Liver (tissue), 3 donors: ENCODE results near the gene PALLD.

ENCODE experiments used
- FOXA2 ChIP-seq: IDR thresholded peaks from 2 replicates; pipeline ENCODE4 v1.6.1; 2016; ENCODE audit warnings: antibody characterized with exemption
- GABPA ChIP-seq, 2 donors: IDR thresholded peaks in 1 of 2; conservative IDR thresholded peaks in 1 of 2; 2 replicates each; pipeline ENCODE4 v1.6.1; 2016; ENCODE audit warnings: antibody characterized with exemption in 2 of 2, mild to moderate bottlenecking in 1 of 2, moderate library complexity in 1 of 2
- JUND ChIP-seq, 2 donors: IDR thresholded peaks; 2 replicates each; pipeline ENCODE4 v1.6.1; 2016; ENCODE audit warnings: antibody characterized with exemption in 2 of 2
- NR2F2 ChIP-seq: IDR thresholded peaks from 2 replicates; pipeline ENCODE4 v1.6.1; 2016; ENCODE audit warnings: antibody characterized with exemption
- RXRA ChIP-seq, 2 donors: IDR thresholded peaks; 2 replicates each; pipeline ENCODE4 v1.6.1; 2017 to 2018; ENCODE audit warnings: antibody characterized with exemption in 2 of 2, mild to moderate bottlenecking in 1 of 2
- SP1 ChIP-seq: IDR thresholded peaks from 2 replicates; pipeline ENCODE4 v1.6.1; 2018; ENCODE audit warnings: antibody characterized with exemption, mild to moderate bottlenecking
- TAF1 ChIP-seq: conservative IDR thresholded peaks from 2 replicates; pipeline ENCODE4 v1.6.1; 2016; ENCODE audit warnings: antibody characterized with exemption, mild to moderate bottlenecking
- YY1 ChIP-seq: IDR thresholded peaks from 2 replicates; pipeline ENCODE4 v1.6.1; 2016; ENCODE audit warnings: antibody characterized with exemption, mild to moderate bottlenecking
- TF ChIP-seq, protein P1 (sequence below): fragments of 150-350 bp; IDR thresholded peaks from 2 replicates; pipeline ENCODE4 v1.5.1; 2017; ENCODE audit warnings: improper control_type of control experiment, low read depth, low read length; ENCODE audit not compliant: missing input control
- TF ChIP-seq, protein P2 (sequence below): IDR thresholded peaks from 2 replicates; pipeline ENCODE4 v1.6.1; 2016; ENCODE audit warnings: antibody characterized with exemption
- TF ChIP-seq, protein P3 (sequence below): IDR thresholded peaks from 2 replicates; pipeline ENCODE4 v1.6.1; 2016; ENCODE audit warnings: antibody characterized with exemption
- TF ChIP-seq, protein P4 (sequence below): IDR thresholded peaks from 2 replicates; pipeline ENCODE4 v1.6.1; 2016; ENCODE audit warnings: antibody characterized with exemption, mild to moderate bottlenecking
- donor health status: healthy.
- donor health status: healthy.

DNA sequence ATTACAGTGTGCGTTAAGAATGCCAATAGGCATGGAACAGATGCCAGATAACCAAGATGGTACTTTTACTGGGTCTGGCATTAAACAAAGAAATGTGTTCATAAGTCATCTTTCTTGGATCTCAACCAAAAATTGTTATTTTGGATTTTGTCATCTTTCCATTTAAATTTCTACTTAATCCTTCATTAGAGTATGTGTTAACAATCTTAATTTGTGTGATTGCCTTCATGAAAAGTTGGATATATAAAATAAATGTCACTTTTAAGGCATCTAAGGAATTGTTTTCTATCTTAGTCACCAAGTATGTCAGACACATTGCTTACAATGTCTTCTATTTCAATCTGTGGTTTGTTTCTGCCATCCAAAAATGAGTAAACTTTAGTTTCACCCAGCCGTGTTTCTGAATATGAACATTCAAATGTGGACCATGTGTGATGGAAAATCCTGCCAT is 87.5 kb downstream of the PALLD start:
- TF ChIP-seq GABPA (IDR thresholded peaks at IDR 0.05 in 1 of 2, conservative IDR thresholded peaks at IDR 0.05 in 1 of 2) (no peak), YY1 (no peak), SP1 (no peak), TAF1 (no peak), JUND (IDR thresholded peaks at IDR 0.05) (no peak), RXRA (IDR thresholded peaks at IDR 0.05) (no peak), FOXA2 (no peak), NR2F2 (no peak)
- TF ChIP-seq, protein P1, sequence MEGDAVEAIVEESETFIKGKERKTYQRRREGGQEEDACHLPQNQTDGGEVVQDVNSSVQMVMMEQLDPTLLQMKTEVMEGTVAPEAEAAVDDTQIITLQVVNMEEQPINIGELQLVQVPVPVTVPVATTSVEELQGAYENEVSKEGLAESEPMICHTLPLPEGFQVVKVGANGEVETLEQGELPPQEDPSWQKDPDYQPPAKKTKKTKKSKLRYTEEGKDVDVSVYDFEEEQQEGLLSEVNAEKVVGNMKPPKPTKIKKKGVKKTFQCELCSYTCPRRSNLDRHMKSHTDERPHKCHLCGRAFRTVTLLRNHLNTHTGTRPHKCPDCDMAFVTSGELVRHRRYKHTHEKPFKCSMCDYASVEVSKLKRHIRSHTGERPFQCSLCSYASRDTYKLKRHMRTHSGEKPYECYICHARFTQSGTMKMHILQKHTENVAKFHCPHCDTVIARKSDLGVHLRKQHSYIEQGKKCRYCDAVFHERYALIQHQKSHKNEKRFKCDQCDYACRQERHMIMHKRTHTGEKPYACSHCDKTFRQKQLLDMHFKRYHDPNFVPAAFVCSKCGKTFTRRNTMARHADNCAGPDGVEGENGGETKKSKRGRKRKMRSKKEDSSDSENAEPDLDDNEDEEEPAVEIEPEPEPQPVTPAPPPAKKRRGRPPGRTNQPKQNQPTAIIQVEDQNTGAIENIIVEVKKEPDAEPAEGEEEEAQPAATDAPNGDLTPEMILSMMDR, result no peak
- TF ChIP-seq, protein P2, sequence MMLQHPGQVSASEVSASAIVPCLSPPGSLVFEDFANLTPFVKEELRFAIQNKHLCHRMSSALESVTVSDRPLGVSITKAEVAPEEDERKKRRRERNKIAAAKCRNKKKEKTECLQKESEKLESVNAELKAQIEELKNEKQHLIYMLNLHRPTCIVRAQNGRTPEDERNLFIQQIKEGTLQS, result no peak
- TF ChIP-seq, protein P3, sequence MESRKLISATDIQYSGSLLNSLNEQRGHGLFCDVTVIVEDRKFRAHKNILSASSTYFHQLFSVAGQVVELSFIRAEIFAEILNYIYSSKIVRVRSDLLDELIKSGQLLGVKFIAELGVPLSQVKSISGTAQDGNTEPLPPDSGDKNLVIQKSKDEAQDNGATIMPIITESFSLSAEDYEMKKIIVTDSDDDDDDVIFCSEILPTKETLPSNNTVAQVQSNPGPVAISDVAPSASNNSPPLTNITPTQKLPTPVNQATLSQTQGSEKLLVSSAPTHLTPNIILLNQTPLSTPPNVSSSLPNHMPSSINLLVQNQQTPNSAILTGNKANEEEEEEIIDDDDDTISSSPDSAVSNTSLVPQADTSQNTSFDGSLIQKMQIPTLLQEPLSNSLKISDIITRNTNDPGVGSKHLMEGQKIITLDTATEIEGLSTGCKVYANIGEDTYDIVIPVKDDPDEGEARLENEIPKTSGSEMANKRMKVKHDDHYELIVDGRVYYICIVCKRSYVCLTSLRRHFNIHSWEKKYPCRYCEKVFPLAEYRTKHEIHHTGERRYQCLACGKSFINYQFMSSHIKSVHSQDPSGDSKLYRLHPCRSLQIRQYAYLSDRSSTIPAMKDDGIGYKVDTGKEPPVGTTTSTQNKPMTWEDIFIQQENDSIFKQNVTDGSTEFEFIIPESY, result no peak
- TF ChIP-seq, protein P4, sequence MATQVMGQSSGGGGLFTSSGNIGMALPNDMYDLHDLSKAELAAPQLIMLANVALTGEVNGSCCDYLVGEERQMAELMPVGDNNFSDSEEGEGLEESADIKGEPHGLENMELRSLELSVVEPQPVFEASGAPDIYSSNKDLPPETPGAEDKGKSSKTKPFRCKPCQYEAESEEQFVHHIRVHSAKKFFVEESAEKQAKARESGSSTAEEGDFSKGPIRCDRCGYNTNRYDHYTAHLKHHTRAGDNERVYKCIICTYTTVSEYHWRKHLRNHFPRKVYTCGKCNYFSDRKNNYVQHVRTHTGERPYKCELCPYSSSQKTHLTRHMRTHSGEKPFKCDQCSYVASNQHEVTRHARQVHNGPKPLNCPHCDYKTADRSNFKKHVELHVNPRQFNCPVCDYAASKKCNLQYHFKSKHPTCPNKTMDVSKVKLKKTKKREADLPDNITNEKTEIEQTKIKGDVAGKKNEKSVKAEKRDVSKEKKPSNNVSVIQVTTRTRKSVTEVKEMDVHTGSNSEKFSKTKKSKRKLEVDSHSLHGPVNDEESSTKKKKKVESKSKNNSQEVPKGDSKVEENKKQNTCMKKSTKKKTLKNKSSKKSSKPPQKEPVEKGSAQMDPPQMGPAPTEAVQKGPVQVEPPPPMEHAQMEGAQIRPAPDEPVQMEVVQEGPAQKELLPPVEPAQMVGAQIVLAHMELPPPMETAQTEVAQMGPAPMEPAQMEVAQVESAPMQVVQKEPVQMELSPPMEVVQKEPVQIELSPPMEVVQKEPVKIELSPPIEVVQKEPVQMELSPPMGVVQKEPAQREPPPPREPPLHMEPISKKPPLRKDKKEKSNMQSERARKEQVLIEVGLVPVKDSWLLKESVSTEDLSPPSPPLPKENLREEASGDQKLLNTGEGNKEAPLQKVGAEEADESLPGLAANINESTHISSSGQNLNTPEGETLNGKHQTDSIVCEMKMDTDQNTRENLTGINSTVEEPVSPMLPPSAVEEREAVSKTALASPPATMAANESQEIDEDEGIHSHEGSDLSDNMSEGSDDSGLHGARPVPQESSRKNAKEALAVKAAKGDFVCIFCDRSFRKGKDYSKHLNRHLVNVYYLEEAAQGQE, result no peak
